ENCODE measurements around the gene TBL1XR1. TPM values are rescaled to one million over a fixed set of nuclear protein-coding genes. Genes with fewer than 3 reads are reported as not detected.
"Not testable (repeated sequence)": the region's sequence is repeated elsewhere in the genome, so short reads cannot be mapped to it uniquely, and the experiment has no call there.

TBL1XR1 gene
- total RNA-seq, 1 donor from 2014 or later, result 156 TPM

- peaks cover 14% of the 10 kb centered on the region for H3K4me1 ChIP-seq
- intact Hi-C loops (cut with DNase I), result no loop called here
- H3K27ac ChIP-seq, result no peak overlapping the region
- TF ChIP-seq, protein P1, sequence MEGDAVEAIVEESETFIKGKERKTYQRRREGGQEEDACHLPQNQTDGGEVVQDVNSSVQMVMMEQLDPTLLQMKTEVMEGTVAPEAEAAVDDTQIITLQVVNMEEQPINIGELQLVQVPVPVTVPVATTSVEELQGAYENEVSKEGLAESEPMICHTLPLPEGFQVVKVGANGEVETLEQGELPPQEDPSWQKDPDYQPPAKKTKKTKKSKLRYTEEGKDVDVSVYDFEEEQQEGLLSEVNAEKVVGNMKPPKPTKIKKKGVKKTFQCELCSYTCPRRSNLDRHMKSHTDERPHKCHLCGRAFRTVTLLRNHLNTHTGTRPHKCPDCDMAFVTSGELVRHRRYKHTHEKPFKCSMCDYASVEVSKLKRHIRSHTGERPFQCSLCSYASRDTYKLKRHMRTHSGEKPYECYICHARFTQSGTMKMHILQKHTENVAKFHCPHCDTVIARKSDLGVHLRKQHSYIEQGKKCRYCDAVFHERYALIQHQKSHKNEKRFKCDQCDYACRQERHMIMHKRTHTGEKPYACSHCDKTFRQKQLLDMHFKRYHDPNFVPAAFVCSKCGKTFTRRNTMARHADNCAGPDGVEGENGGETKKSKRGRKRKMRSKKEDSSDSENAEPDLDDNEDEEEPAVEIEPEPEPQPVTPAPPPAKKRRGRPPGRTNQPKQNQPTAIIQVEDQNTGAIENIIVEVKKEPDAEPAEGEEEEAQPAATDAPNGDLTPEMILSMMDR (IDR thresholded peaks at IDR 0.05), result no peak
- ATAC-seq, result no peak
- no peaks in the 10 kb centered on the region for H3K27me3 ChIP-seq
- H3K4me3 ChIP-seq, result no peak overlapping the region
- no peaks in the 10 kb centered on the region for H3K36me3 ChIP-seq
- H3K9me3 ChIP-seq, result no peaks in the 10 kb centered on the region
- DNase-seq, result no peak
Observed at GRCh38 chr3:177174607-177175170, 22.6 kb downstream of the TBL1XR1 start.

- no peak overlapping the region for H3K27ac ChIP-seq
- H3K9me3 ChIP-seq, result no peaks in the 10 kb centered on the region
- ATAC-seq (no peak), DNase-seq (no peak)
- no peaks in the 10 kb centered on the region for H3K27me3 ChIP-seq
- H3K4me3 ChIP-seq, result no peak overlapping the region
- H3K4me1 ChIP-seq, result peaks cover 12% of the 10 kb centered on the region
- TF ChIP-seq, protein P1 (IDR thresholded peaks at IDR 0.05), result no peak
- H3K36me3 ChIP-seq, result no peaks in the 10 kb centered on the region
- intact Hi-C loops (cut with DNase I), result no loop called here
Observed at GRCh38 chr3:177169936-177170722, 27.2 kb downstream of the TBL1XR1 start.

- no peaks in the 10 kb centered on the region for H3K9me3 ChIP-seq
- H3K36me3 ChIP-seq, result no peaks in the 10 kb centered on the region
- no peak for DNase-seq
- H3K27ac ChIP-seq, result no peak overlapping the region
- no peaks in the 10 kb centered on the region for H3K27me3 ChIP-seq
- intact Hi-C loops (cut with DNase I), result no loop called here
- H3K4me1 ChIP-seq, result peaks cover under 1% of the 10 kb centered on the region
- TF ChIP-seq, protein P1 (IDR thresholded peaks at IDR 0.05), result no peak
- H3K4me3 ChIP-seq, result no peak overlapping the region
- ATAC-seq, result no peak
Observed at GRCh38 chr3:177168431-177168830, 28.9 kb downstream of the TBL1XR1 start.

DNA sequence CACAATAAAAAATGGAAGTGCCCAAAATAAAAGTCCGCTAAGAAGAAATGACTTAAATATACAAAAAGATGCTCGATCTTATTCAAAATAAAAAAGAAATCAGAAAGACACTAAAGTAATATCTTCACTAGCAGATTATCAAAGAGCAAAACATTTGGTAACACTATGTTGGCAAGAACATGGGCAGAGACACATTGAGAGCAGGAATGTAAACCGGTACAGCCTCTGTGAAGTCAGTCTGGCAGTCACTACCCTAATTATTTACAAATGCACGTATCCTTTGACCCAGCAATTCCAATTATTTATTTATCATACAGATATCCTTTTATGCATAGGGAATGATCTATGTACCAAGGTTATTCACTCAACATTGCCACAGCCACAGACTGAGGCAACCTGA is 34.5 kb downstream of the TBL1XR1 start:
- Histone ChIP-seq H3K4me3 (no peak overlapping the region), H3K27ac (no peak overlapping the region), H3K36me3 (no peaks in the 10 kb centered on the region), H3K9me3 (no peaks in the 10 kb centered on the region), H3K27me3 (no peaks in the 10 kb centered on the region), H3K4me1 (no peaks in the 10 kb centered on the region)
- ATAC-seq, result no peak
- DNase-seq, result no peak
- TF ChIP-seq, protein P1 (IDR thresholded peaks at IDR 0.05), result no peak
- intact Hi-C loops (cut with DNase I), result no loop called here

DNA sequence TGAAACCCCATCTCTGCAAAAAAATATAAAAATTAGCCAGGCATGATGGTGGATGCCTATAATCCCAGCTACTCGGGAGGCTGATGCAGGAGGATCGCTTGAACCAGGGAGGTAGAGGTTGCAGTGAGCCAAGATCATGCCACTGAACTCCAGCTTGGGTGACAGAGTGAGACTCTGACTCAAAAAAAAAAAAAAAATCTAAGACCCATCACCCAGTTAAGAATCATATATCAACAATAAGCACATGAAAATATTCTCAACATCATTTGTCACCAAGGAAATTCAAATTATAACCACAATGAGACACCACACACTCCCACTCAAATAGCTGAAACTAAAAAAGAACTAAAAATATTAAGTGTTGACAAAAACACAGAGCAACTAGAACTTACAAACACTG is 35.7 kb downstream of the TBL1XR1 start:
- H3K27ac ChIP-seq; H3K4me3 ChIP-seq; H3K27me3 ChIP-seq; ATAC-seq; H3K36me3 ChIP-seq; H3K9me3 ChIP-seq; H3K4me1 ChIP-seq; DNase-seq; intact Hi-C loops (cut with DNase I): not testable (repeated sequence)

DNA sequence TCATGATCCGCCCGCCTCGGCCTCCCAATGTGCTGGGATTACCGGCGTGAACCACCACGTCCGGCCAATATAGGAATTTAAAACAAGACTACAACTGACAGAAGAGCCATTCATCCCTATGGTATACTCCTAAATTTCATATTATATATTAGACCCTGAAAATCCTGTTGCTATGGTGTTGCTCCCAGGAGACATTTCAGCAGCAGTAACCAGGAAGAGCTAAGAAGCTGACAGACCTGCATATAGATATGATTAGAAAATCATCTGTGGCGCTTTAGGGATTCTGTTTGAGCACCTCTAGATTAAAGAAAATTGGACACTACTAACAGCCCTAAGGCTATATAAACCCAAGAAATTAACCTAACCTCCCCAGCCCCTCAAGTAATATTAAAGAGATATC is 38.8 kb downstream of the TBL1XR1 start:
- intact Hi-C loops (cut with DNase I), result no loop called here
- DNase-seq (no peak), ATAC-seq (no peak)
- no peaks in the 10 kb centered on the region for H3K36me3 ChIP-seq
- H3K9me3 ChIP-seq, result no peaks in the 10 kb centered on the region
- H3K4me3 ChIP-seq, result no peak overlapping the region
- H3K27ac ChIP-seq, result no peak overlapping the region
- TF ChIP-seq, protein P1 (IDR thresholded peaks at IDR 0.05), result no peak
- peaks cover 8% of the 10 kb centered on the region for H3K4me1 ChIP-seq
- no peaks in the 10 kb centered on the region for H3K27me3 ChIP-seq
